Hepatocyte (in vitro differentiated cells): ENCODE data around the gene C8G.

Source experiments
- EZH2 ChIP-seq: fragments of 200-600 bp; sonication (generic); IDR thresholded peaks from 2 replicates; pipeline ENCODE4 v1.6.1; 2016; ENCODE audit warnings: antibody characterized with exemption, mild to moderate bottlenecking, borderline replicate concordance
- TF ChIP-seq, protein P1 (sequence below): fragments of 200-600 bp; sonication (generic); IDR thresholded peaks from 2 replicates; pipeline ENCODE4 v1.5.1; 2016; ENCODE audit warnings: antibody characterized with exemption, mild to moderate bottlenecking; ENCODE audit not compliant: poor library complexity

DNA sequence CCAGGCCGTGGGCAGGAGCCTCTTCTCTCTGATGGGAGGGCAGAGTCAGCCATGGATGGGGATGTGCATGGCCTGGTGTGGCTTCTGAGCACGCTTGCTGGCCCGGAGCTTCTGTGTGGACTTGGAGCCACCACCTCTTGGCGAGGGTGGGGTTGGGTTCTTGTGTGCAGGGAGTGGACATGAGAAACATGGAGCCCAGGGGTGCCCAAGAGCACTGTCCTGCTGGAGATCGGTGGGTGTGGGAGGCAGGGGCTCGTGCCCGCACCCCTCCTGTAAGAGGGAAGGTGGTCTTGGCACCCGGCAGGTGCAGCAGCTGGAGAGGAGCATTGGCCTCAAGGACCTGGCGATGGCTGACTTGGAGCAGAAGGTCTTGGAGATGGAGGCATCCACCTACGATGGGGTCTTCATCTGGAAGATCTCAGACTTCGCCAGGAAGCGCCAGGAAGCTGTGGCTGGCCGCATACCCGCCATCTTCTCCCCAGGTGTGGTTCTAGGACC, 24.3 kb upstream of the C8G start:
- TF ChIP-seq, protein P1, sequence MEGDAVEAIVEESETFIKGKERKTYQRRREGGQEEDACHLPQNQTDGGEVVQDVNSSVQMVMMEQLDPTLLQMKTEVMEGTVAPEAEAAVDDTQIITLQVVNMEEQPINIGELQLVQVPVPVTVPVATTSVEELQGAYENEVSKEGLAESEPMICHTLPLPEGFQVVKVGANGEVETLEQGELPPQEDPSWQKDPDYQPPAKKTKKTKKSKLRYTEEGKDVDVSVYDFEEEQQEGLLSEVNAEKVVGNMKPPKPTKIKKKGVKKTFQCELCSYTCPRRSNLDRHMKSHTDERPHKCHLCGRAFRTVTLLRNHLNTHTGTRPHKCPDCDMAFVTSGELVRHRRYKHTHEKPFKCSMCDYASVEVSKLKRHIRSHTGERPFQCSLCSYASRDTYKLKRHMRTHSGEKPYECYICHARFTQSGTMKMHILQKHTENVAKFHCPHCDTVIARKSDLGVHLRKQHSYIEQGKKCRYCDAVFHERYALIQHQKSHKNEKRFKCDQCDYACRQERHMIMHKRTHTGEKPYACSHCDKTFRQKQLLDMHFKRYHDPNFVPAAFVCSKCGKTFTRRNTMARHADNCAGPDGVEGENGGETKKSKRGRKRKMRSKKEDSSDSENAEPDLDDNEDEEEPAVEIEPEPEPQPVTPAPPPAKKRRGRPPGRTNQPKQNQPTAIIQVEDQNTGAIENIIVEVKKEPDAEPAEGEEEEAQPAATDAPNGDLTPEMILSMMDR = no peak
- TF ChIP-seq EZH2 = no peak
